ENCODE results near the gene CHCHD6.

DNA sequence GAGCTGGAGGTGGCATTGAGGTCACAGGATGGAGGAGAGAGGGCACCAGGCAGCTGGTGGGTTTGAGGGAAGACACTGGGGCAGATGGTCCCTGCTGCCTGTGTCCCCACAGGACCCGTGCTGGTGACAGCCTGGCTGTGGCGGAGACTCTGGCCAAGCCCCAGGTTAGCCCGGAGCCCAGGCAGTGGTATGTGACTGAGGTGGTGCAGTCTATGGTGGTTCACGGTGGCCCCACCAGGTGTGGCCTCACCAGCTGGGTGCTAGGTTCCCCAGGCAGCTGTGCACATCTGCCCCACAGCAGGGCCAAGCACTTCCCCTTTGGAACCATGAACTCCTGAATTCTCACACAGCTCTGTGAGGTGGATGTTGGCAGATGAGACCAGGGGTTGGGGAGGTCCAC lies 294.3 kb downstream of the CHCHD6 start:
- TF ChIP-seq, protein P1, sequence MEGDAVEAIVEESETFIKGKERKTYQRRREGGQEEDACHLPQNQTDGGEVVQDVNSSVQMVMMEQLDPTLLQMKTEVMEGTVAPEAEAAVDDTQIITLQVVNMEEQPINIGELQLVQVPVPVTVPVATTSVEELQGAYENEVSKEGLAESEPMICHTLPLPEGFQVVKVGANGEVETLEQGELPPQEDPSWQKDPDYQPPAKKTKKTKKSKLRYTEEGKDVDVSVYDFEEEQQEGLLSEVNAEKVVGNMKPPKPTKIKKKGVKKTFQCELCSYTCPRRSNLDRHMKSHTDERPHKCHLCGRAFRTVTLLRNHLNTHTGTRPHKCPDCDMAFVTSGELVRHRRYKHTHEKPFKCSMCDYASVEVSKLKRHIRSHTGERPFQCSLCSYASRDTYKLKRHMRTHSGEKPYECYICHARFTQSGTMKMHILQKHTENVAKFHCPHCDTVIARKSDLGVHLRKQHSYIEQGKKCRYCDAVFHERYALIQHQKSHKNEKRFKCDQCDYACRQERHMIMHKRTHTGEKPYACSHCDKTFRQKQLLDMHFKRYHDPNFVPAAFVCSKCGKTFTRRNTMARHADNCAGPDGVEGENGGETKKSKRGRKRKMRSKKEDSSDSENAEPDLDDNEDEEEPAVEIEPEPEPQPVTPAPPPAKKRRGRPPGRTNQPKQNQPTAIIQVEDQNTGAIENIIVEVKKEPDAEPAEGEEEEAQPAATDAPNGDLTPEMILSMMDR (IDR thresholded peaks at IDR 0.05; ENCODE audit: low read depth, low read length): no peak
- TF ChIP-seq EZH2phosphoT487 (IDR thresholded peaks at IDR 0.05; ENCODE audit: low read depth): no peak
